GM12874 (cell line): Measurements from ENCODE around the gene USP9X.

Experiments used
- TF ChIP-seq, protein P1 (sequence below): IDR thresholded peaks from 2 replicates; pipeline ENCODE4 v1.5.1; 2011; ENCODE audit warnings: low read depth, mild to moderate bottlenecking, control low read depth, low read length, moderate library complexity; ENCODE audit not compliant: insufficient read depth

The USP9X gene

DNA sequence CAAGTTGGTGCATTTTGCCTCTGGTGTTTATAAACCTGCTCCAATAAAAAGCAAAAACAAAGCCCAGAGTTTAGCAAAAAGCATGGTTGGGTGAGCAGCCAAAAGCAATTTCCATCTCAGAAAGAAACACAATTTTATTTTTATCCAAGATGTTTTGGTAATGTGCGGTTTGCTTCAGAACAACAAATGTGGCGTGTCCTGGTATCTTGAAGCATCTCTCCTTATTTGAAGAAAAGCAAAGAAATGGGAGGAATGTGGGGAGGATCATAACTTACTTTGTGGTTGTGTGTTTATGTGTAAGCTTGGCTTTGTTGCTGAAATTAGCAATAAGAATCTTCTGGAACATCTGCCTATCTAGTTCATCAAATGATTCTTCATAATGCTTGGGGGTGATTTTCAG lies 160.4 kb downstream of the USP9X start:
- TF ChIP-seq, protein P1, sequence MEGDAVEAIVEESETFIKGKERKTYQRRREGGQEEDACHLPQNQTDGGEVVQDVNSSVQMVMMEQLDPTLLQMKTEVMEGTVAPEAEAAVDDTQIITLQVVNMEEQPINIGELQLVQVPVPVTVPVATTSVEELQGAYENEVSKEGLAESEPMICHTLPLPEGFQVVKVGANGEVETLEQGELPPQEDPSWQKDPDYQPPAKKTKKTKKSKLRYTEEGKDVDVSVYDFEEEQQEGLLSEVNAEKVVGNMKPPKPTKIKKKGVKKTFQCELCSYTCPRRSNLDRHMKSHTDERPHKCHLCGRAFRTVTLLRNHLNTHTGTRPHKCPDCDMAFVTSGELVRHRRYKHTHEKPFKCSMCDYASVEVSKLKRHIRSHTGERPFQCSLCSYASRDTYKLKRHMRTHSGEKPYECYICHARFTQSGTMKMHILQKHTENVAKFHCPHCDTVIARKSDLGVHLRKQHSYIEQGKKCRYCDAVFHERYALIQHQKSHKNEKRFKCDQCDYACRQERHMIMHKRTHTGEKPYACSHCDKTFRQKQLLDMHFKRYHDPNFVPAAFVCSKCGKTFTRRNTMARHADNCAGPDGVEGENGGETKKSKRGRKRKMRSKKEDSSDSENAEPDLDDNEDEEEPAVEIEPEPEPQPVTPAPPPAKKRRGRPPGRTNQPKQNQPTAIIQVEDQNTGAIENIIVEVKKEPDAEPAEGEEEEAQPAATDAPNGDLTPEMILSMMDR: no peak

DNA sequence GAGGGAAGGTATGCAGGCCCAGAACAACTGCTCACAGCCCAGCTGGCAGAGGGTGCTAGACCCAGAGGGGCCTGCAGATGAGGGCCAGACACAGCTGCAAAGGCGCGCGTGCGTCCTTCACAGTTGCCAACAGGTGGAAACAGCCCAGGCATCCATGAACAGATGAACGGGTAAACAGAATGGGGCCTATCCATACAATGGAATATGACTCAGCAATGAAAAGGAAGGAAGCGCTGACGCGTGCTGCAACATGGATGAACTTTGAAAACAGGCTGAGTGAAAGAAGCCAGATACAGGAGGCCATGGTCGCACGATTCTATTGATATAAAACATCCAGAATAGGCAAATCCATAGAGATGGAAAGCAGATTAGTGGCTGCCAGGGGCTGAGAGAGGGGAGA lies 165.6 kb downstream of the USP9X start:
- TF ChIP-seq, protein P1: no peak

DNA sequence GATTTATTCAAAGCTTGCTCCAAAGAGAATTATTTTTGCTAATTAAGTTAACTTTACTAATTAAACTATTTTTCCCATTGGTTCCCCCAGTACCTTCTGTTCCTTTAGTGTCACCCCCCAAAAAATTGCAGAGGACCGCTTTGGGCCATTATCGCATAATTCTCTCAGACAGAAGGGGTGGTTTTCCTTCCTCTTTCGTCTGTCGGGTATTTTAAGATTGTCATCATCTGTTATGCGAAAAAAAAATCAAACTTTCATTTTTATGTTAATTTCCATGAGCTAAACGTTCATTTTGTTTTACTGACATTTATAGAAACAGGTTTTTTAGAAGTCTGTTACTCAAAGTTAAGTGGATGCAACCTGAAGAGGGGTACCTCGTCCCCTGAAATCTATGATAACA lies 172.6 kb downstream of the USP9X start:
- TF ChIP-seq, protein P1: no peak

DNA sequence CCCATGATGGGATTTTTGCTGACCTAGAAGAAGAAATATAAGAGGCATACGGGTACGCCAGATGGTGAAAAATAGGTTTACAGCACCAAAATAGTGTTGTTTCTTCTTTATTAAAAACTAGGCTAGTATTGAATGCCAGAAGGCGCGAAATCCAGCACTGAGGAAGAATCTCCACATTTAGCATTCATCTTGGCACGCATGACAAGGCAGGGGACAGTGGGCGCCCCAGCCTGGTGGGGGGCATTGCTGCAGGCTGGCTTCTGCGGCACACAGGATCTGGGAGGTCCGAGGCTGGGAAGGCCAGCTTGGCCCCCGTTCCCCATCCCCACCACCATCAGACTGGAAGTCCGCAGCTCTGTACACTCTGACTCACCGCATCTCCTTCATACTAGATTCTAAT lies 173.0 kb downstream of the USP9X start:
- TF ChIP-seq, protein P1: no peak

DNA sequence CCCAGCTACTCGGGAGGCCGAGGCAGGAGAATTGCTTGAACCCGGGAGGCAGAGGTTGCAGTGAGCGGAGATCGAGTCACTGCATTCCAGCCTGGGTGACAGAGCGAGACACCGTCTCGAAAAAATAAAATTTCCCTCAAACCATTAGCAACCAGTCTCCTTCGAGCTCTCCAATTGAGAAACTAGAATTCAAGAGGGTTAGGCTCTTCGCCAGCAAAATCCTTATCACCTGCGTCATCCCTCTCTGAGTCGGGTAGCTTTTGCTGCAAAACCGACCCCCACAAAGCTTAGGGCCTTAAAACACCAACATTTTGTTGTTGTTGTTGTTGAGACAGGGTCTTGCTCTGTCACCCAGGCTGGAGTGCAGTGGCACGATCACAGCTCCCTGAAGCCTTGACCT lies 173.6 kb downstream of the USP9X start:
- TF ChIP-seq, protein P1: no peak

DNA sequence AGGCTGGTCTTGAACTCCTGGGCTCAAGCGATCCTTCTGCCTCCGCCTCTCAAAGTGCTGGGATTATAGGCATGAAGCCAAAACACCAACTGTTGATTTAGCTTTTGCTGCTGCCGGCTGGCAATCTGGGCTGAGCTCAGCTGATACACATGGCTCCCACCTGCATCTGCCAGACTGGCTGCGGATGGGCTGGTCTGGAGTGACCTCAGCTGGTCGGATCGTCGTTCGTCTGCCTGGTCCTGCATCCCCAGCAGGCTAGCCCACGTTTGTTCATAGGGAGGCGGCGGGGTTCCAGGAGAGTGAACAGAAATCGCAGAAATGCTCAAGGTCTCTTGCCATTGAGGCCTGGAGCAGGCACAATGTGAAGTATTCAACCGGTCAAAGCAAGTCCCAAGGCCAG lies 174.3 kb downstream of the USP9X start:
- TF ChIP-seq, protein P1: no peak

DNA sequence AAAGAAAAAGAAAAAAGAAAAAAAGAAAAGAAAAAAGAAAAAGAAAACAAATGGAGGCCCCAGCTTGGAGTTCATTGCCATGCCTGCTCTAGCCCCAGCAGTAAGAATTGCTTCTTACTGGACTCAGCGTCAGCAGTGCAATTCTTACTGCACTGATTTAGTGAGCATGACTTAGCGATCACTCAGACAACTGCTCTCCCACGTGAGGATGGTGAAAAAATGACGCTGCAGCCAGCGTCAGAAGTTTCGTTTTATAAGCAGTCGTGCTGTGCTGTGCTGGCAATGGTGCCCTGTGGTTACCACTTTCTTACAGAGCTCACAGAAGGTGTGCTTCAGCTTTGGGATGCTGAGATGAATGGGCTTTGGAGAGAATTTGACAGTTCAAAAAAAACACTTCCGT lies 180.4 kb downstream of the USP9X start:
- TF ChIP-seq, protein P1: no peak

DNA sequence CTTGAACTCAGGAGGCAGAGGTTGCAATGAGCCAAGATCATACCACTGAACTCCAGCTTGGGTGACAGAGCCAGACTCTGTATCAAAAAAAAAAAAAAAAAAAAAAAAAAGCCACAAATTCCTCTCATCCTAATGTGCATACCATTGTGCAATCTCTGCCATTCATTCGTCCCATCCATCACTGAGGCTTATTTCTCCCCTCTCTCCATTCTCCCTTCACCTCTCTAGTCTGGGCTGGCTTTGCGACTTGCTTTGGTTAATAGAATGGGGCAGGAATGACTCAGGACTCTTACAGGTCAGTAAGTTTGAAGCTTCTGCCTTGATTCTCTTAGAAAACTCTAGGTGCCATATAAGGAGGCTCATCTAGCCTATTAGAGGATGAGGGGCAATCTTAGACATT lies 188.4 kb downstream of the USP9X start:
- TF ChIP-seq, protein P1: no peak
